ENCODE data around the gene HRH4. TPM values are rescaled to one million over a fixed set of nuclear protein-coding genes. Genes with fewer than 3 reads are reported as not detected.

Gene HRH4
- 0.55 TPM for polyA plus RNA-seq (2013)

GRCh38 chr18:24460388-24460787 is at the start of gene HRH4:
Gene HRH4, plus strand, starts transcription at chr18:24460637. Its CDS starts 92 bp downstream, at chr18:24460729.
- Histone ChIP-seq H3K36me3 (ENCODE audit: control insufficient read depth in 4 of 4, insufficient read depth in 4 of 4, low read length in 3 of 4) (no peaks in the 10 kb centered on the region), H3K27me3 (replicated peaks in 2 of 5; ENCODE audit: control insufficient read depth in 4 of 5, insufficient read depth in 5 of 5, low read length in 4 of 5) (no peaks in the 10 kb centered on the region), H3K27ac (ENCODE audit: insufficient read depth in 1 of 2, low read depth in 1 of 2, low read length in 2 of 2, poor library complexity in 1 of 2, severe bottlenecking in 2 of 2) (peak within 1 kb of the TSS in 1 of 2 experiments; percentile 68), H3K9me3 (ENCODE audit: control extremely low read depth in 1 of 5, control insufficient read depth in 4 of 5, insufficient read depth in 2 of 5, low read depth in 1 of 5, low read length in 4 of 5) (peaks cover 3 to 26% (median 3%) of the 10 kb centered on the region in 5 experiments), H3K4me3 (ENCODE audit: control insufficient read depth in 1 of 7, extremely low read depth in 1 of 7, insufficient read depth in 4 of 7, low read depth in 2 of 7, low read length in 6 of 7) (peak within 1 kb of the TSS in 3 of 7 experiments; percentile 20 to 36 (median 34)), H3K4me1 (ENCODE audit: control extremely low read depth in 1 of 4, control insufficient read depth in 4 of 4, insufficient read depth in 4 of 4, low read length in 3 of 4) (peaks cover 2 to 19% (median 8%) of the 10 kb centered on the region in 4 experiments)
- CTCF ChIA-PET: interaction anchor here (0.9 to 1.9 kb wide), 4 partner anchors 13 to 93 kb away, joined by 3 to 4 read pairs (median 4); no protein-coding TSS in a partner anchor
- DNase-seq: peak in 2 of 3 donors; percentile 32 to 60
- POLR2A ChIA-PET: no interaction called here
- no CpG with 5 or more reads among the region's 1 CpG for WGBS (ENCODE audit: insufficient coverage)

GRCh38 chr18:24413148-24413547 is 47.3 kb upstream of the HRH4 start:
- Histone ChIP-seq H3K36me3 (ENCODE audit: control insufficient read depth in 4 of 4, insufficient read depth in 4 of 4, low read length in 3 of 4) (no peaks in the 10 kb centered on the region), H3K27me3 (replicated peaks in 2 of 5; ENCODE audit: control insufficient read depth in 4 of 5, insufficient read depth in 5 of 5, low read length in 4 of 5) (peaks cover 0 to 3% (median 0%) of the 10 kb centered on the region in 5 experiments), H3K4me1 (ENCODE audit: control extremely low read depth in 1 of 4, control insufficient read depth in 4 of 4, insufficient read depth in 4 of 4, low read length in 3 of 4) (peaks cover 7 to 10% (median 9%) of the 10 kb centered on the region in 4 experiments), H3K4me3 (ENCODE audit: control insufficient read depth in 1 of 7, extremely low read depth in 1 of 7, insufficient read depth in 4 of 7, low read depth in 2 of 7, low read length in 6 of 7) (no peak overlapping the region), H3K27ac (ENCODE audit: insufficient read depth in 1 of 2, low read depth in 1 of 2, low read length in 2 of 2, poor library complexity in 1 of 2, severe bottlenecking in 2 of 2) (no peak overlapping the region), H3K9me3 (ENCODE audit: control extremely low read depth in 1 of 5, control insufficient read depth in 4 of 5, insufficient read depth in 2 of 5, low read depth in 1 of 5, low read length in 4 of 5) (no peaks in the 10 kb centered on the region)
- WGBS (ENCODE audit: insufficient coverage): 100% methylated on average over 2 of the region's 2 CpGs
- POLR2A ChIA-PET: no interaction called here
- no peak for DNase-seq
- CTCF ChIA-PET: interaction anchor here (1.0 to 1.6 kb wide), 5 partner anchors 15 to 54 kb away, joined by 3 to 5 read pairs (median 3); partner anchors contain the start of gene OSBPL1A

- POLR2A ChIA-PET: no interaction called here
- H3K36me3 ChIP-seq (ENCODE audit: control insufficient read depth in 4 of 4, insufficient read depth in 4 of 4, low read length in 3 of 4): no peaks in the 10 kb centered on the region
- H3K27me3 ChIP-seq (replicated peaks in 2 of 5; ENCODE audit: control insufficient read depth in 4 of 5, insufficient read depth in 5 of 5, low read length in 4 of 5): peaks cover 0 to 2% (median 0%) of the 10 kb centered on the region in 5 experiments
- CTCF ChIA-PET: interaction anchor here (1.0 to 1.6 kb wide), 2 partner anchors 16 to 22 kb away, joined by 3 to 5 read pairs; no protein-coding TSS in a partner anchor
- no peak overlapping the region for H3K27ac ChIP-seq (ENCODE audit: insufficient read depth in 1 of 2, low read depth in 1 of 2, low read length in 2 of 2, poor library complexity in 1 of 2, severe bottlenecking in 2 of 2)
- peaks cover 7 to 10% (median 9%) of the 10 kb centered on the region in 4 experiments for H3K4me1 ChIP-seq (ENCODE audit: control extremely low read depth in 1 of 4, control insufficient read depth in 4 of 4, insufficient read depth in 4 of 4, low read length in 3 of 4)
- H3K4me3 ChIP-seq (ENCODE audit: control insufficient read depth in 1 of 7, extremely low read depth in 1 of 7, insufficient read depth in 4 of 7, low read depth in 2 of 7, low read length in 6 of 7): no peak overlapping the region
- no peaks in the 10 kb centered on the region for H3K9me3 ChIP-seq (ENCODE audit: control extremely low read depth in 1 of 5, control insufficient read depth in 4 of 5, insufficient read depth in 2 of 5, low read depth in 1 of 5, low read length in 4 of 5)
- WGBS (ENCODE audit: insufficient coverage): 100% methylated on average over 2 of the region's 3 CpGs
- DNase-seq: peak in 1 of 3 donors; percentile 16
Measured at GRCh38 chr18:24414349-24415003, 46.0 kb upstream of the HRH4 start.

DNA sequence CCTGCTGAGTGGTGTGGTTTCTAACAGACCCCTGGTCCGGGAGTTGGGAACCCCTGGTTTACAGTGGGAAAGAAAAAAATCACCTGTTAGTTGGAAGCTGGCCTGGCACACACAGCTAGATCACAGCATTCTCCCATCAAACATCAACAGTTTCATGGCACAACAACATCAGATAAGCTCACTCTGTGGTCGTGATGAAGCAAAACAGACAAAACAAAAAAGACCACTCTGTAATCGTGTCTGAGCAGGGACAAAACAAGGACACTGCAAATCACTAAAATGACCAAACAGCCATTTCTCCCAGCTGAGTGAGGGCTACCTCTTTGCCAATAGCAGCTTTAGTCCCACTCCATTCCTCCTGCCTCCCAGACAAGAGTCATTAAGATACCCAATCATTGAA is 43.0 kb upstream of the HRH4 start:
- Histone ChIP-seq H3K36me3 (ENCODE audit: control insufficient read depth in 4 of 4, insufficient read depth in 4 of 4, low read length in 3 of 4) (no peaks in the 10 kb centered on the region), H3K4me1 (ENCODE audit: control extremely low read depth in 1 of 4, control insufficient read depth in 4 of 4, insufficient read depth in 4 of 4, low read length in 3 of 4) (peaks cover 7 to 10% (median 9%) of the 10 kb centered on the region in 4 experiments), H3K27me3 (replicated peaks in 2 of 5; ENCODE audit: control insufficient read depth in 4 of 5, insufficient read depth in 5 of 5, low read length in 4 of 5) (peaks cover 0 to 7% (median under 1%) of the 10 kb centered on the region in 5 experiments), H3K9me3 (ENCODE audit: control extremely low read depth in 1 of 5, control insufficient read depth in 4 of 5, insufficient read depth in 2 of 5, low read depth in 1 of 5, low read length in 4 of 5) (no peaks in the 10 kb centered on the region), H3K4me3 (ENCODE audit: control insufficient read depth in 1 of 7, extremely low read depth in 1 of 7, insufficient read depth in 4 of 7, low read depth in 2 of 7, low read length in 6 of 7) (no peak overlapping the region), H3K27ac (ENCODE audit: insufficient read depth in 1 of 2, low read depth in 1 of 2, low read length in 2 of 2, poor library complexity in 1 of 2, severe bottlenecking in 2 of 2) (no peak overlapping the region)
- POLR2A ChIA-PET: no interaction called here
- peak in 2 of 3 donors; percentile 29 to 58 for DNase-seq
- CTCF ChIA-PET: interaction anchor here (1.2 to 1.4 kb wide), 3 partner anchors 11 to 48 kb away, joined by 3 to 5 read pairs (median 4); no protein-coding TSS in a partner anchor
- WGBS (ENCODE audit: insufficient coverage): 77% methylated on average over 3 of the region's 3 CpGs

DNA sequence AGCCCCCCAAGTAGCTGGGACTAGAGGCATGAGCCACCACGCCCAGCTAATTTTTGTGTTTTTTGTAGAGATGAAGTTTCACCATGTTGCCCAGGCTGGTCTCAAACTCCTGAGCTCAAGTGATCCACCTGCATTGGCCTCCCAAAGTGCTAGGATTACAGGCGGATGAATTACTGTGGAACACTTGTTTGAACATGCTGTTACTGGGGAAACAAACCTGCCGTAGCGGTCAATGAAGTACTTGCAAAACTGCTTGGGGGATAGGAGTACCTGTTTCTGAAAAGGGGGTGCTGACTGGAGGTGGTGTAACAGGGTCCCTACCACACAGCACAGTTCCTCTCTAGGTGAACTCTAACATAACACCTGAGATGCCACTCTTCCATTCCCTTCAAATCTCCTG is 39.9 kb upstream of the HRH4 start:
- no peak for DNase-seq
- Histone ChIP-seq H3K4me1 (ENCODE audit: control extremely low read depth in 1 of 4, control insufficient read depth in 4 of 4, insufficient read depth in 4 of 4, low read length in 3 of 4) (peaks cover 7 to 10% (median 7%) of the 10 kb centered on the region in 4 experiments), H3K27me3 (replicated peaks in 2 of 5; ENCODE audit: control insufficient read depth in 4 of 5, insufficient read depth in 5 of 5, low read length in 4 of 5) (peaks cover 0 to 33% (median 8%) of the 10 kb centered on the region in 5 experiments), H3K27ac (ENCODE audit: insufficient read depth in 1 of 2, low read depth in 1 of 2, low read length in 2 of 2, poor library complexity in 1 of 2, severe bottlenecking in 2 of 2) (no peak overlapping the region), H3K36me3 (ENCODE audit: control insufficient read depth in 4 of 4, insufficient read depth in 4 of 4, low read length in 3 of 4) (no peaks in the 10 kb centered on the region), H3K4me3 (ENCODE audit: control insufficient read depth in 1 of 7, extremely low read depth in 1 of 7, insufficient read depth in 4 of 7, low read depth in 2 of 7, low read length in 6 of 7) (no peak overlapping the region), H3K9me3 (ENCODE audit: control extremely low read depth in 1 of 5, control insufficient read depth in 4 of 5, insufficient read depth in 2 of 5, low read depth in 1 of 5, low read length in 4 of 5) (peaks cover 0 to under 1% (median 0%) of the 10 kb centered on the region in 5 experiments)
- POLR2A ChIA-PET: no interaction called here
- 100% methylated on average over 2 of the region's 4 CpGs for WGBS (ENCODE audit: insufficient coverage)
- CTCF ChIA-PET: interaction anchor here (1.0 kb wide), 1 partner anchor 20 kb away, joined by 3 read pairs; no protein-coding TSS in a partner anchor

DNA sequence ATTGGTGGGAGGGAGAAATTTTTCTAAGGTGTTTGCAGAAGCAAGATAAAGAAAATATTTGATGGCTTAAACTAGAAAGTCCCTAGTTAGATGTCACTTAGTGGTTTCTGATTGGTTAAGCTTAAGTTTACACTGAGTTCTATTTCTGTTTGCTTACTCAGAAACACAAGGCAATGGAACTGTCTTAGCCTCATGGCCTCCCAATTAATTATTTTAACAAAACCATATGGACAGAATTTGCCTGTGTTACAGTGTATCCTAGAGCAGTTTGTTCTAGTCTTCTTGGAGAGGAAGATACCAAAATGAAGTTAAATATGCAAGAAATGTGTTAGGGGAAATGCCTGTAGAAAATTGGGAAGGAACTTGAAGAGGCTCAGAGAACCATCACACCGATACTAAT is 38.6 kb upstream of the HRH4 start:
- no peak overlapping the region for H3K4me3 ChIP-seq (ENCODE audit: control insufficient read depth in 1 of 7, extremely low read depth in 1 of 7, insufficient read depth in 4 of 7, low read depth in 2 of 7, low read length in 6 of 7)
- H3K36me3 ChIP-seq (ENCODE audit: control insufficient read depth in 4 of 4, insufficient read depth in 4 of 4, low read length in 3 of 4): no peaks in the 10 kb centered on the region
- H3K9me3 ChIP-seq (ENCODE audit: control extremely low read depth in 1 of 5, control insufficient read depth in 4 of 5, insufficient read depth in 2 of 5, low read depth in 1 of 5, low read length in 4 of 5): peaks cover 0 to 3% (median 0%) of the 10 kb centered on the region in 5 experiments
- POLR2A ChIA-PET: no interaction called here
- CTCF ChIA-PET: no interaction called here
- H3K27ac ChIP-seq (ENCODE audit: insufficient read depth in 1 of 2, low read depth in 1 of 2, low read length in 2 of 2, poor library complexity in 1 of 2, severe bottlenecking in 2 of 2): no peak overlapping the region
- no CpG with 5 or more reads among the region's 1 CpG for WGBS (ENCODE audit: insufficient coverage)
- peaks cover 0 to 35% (median 8%) of the 10 kb centered on the region in 5 experiments for H3K27me3 ChIP-seq (replicated peaks in 2 of 5; ENCODE audit: control insufficient read depth in 4 of 5, insufficient read depth in 5 of 5, low read length in 4 of 5)
- H3K4me1 ChIP-seq (ENCODE audit: control extremely low read depth in 1 of 4, control insufficient read depth in 4 of 4, insufficient read depth in 4 of 4, low read length in 3 of 4): peaks cover 0 to 4% (median 2%) of the 10 kb centered on the region in 4 experiments
- DNase-seq: no peak

DNA sequence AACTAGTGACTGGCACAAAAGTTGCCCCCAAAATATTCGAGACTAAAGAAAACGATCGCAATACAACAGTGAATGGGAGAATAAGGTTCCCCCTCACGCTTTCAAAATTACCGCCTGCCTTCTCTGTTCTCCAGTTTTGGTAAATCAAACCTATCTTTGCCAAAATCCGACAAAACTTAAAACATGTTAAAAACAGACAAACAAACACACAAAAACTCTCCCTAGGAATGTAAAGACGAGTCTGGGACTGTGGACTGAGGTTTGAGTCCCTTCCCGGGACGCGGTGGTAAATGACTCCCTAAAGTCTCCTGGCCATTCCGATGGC is 34.4 kb upstream of the HRH4 start:
- H3K4me3 ChIP-seq (ENCODE audit: control insufficient read depth in 1 of 7, extremely low read depth in 1 of 7, insufficient read depth in 4 of 7, low read depth in 2 of 7, low read length in 6 of 7): peak overlapping the region; percentile 59 to 83 (median 73)
- POLR2A ChIA-PET: interaction anchor here (1.1 kb wide), 1 partner anchor 43 kb away, joined by 5 read pairs; no protein-coding TSS in a partner anchor
- no peak for DNase-seq

More for the DNA sequence above, 34.4 kb upstream of the HRH4 start:
- H3K9me3 ChIP-seq (ENCODE audit: control extremely low read depth in 1 of 5, control insufficient read depth in 4 of 5, insufficient read depth in 2 of 5, low read depth in 1 of 5, low read length in 4 of 5): peaks cover 0 to 3% (median 0%) of the 10 kb centered on the region in 5 experiments
- peaks cover 0 to 32% (median 8%) of the 10 kb centered on the region in 5 experiments for H3K27me3 ChIP-seq (replicated peaks in 2 of 5; ENCODE audit: control insufficient read depth in 4 of 5, insufficient read depth in 5 of 5, low read length in 4 of 5)
- peaks cover 0 to 9% (median under 1%) of the 10 kb centered on the region in 4 experiments for H3K36me3 ChIP-seq (ENCODE audit: control insufficient read depth in 4 of 4, insufficient read depth in 4 of 4, low read length in 3 of 4)
- no peak overlapping the region for H3K27ac ChIP-seq (ENCODE audit: insufficient read depth in 1 of 2, low read depth in 1 of 2, low read length in 2 of 2, poor library complexity in 1 of 2, severe bottlenecking in 2 of 2)
- H3K4me1 ChIP-seq (ENCODE audit: control extremely low read depth in 1 of 4, control insufficient read depth in 4 of 4, insufficient read depth in 4 of 4, low read length in 3 of 4): peaks cover 2 to 12% (median 7%) of the 10 kb centered on the region in 4 experiments
- CTCF ChIA-PET: interaction anchor here (1.5 kb wide), 2 partner anchors 10 to 67 kb away, joined by 3 read pairs; no protein-coding TSS in a partner anchor
- 29% methylated on average over 9 of the region's 11 CpGs for WGBS (ENCODE audit: insufficient coverage)
